ENCODE measurements around the gene SLC6A13.

Gene SLC6A13

DNA sequence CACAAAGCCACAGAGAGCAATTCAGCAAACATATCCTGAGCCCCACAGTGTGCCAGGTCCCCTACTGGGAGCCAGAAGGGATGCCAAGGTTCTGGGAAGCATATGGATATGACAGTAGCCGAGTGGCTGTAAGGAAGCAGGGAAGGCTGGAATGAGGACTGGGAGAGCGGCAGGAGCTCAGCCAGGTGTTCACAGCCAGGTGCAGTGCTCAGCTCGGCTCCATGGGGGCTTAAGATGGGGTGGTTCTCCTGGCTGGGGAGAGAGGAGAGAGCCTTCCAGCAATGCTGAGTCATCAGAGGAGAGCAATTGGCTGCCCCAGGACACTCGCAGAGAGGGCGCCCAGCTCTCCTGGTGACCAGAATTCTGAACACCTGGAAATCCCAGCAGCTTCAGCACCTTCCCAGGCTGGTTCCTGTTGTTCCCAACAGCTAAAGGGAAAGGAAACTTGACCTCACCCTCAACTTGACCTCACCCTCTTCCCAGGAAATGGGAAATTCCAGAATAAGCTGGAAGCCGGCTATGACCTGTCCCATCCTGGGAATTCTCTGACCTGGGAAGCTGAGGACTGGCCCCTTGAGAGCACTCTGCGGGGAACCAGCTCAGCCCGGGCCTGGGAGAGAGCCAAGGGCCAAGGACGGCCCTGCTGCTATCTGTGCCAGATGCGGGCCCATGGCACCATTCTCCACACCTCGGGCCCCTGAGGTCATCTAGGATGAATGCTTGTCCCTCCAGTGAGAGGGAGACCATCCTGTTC is 83.3 kb downstream of the SLC6A13 start:
- no peak for DNase-seq
- Histone ChIP-seq H3K36me3 (replicated peaks) (no peaks in the 10 kb centered on the region), H3K27me3 (replicated peaks) (no peaks in the 10 kb centered on the region), H3K4me3 (ENCODE audit: low read depth, low read length) (no peak overlapping the region), H3K27ac (no peak overlapping the region)
- TF ChIP-seq, protein P1, sequence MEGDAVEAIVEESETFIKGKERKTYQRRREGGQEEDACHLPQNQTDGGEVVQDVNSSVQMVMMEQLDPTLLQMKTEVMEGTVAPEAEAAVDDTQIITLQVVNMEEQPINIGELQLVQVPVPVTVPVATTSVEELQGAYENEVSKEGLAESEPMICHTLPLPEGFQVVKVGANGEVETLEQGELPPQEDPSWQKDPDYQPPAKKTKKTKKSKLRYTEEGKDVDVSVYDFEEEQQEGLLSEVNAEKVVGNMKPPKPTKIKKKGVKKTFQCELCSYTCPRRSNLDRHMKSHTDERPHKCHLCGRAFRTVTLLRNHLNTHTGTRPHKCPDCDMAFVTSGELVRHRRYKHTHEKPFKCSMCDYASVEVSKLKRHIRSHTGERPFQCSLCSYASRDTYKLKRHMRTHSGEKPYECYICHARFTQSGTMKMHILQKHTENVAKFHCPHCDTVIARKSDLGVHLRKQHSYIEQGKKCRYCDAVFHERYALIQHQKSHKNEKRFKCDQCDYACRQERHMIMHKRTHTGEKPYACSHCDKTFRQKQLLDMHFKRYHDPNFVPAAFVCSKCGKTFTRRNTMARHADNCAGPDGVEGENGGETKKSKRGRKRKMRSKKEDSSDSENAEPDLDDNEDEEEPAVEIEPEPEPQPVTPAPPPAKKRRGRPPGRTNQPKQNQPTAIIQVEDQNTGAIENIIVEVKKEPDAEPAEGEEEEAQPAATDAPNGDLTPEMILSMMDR (IDR thresholded peaks at IDR 0.05; ENCODE audit: low read depth, low read length, missing control alignments): no peak
- in situ Hi-C loops (cut with HindIII; ENCODE audit: low pct_ligation_motif_present, low sequenced_read_pairs): no loop called here

DNA sequence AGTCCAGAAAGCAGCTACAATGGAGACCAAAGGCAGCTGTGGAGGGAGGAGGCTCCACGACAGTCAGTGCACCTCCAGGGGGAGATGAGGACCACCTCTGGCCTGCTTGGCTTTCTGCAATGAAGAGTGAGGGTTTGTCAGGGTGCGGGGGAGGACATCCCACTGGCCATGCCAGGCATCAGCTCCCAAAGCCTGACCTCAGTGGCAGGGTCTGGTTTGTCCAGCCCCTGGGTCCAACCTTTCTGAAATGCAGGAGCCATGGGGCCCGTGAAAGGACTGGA is 83.9 kb downstream of the SLC6A13 start:
- H3K36me3 ChIP-seq (replicated peaks): no peaks in the 10 kb centered on the region
- TF ChIP-seq, protein P1 (IDR thresholded peaks at IDR 0.05; ENCODE audit: low read depth, low read length, missing control alignments): no peak
- no peak for DNase-seq
- no peaks in the 10 kb centered on the region for H3K27me3 ChIP-seq (replicated peaks)
- H3K27ac ChIP-seq: no peak overlapping the region
- in situ Hi-C loops (cut with HindIII; ENCODE audit: low pct_ligation_motif_present, low sequenced_read_pairs): no loop called here
- no peak overlapping the region for H3K4me3 ChIP-seq (ENCODE audit: low read depth, low read length)

DNA sequence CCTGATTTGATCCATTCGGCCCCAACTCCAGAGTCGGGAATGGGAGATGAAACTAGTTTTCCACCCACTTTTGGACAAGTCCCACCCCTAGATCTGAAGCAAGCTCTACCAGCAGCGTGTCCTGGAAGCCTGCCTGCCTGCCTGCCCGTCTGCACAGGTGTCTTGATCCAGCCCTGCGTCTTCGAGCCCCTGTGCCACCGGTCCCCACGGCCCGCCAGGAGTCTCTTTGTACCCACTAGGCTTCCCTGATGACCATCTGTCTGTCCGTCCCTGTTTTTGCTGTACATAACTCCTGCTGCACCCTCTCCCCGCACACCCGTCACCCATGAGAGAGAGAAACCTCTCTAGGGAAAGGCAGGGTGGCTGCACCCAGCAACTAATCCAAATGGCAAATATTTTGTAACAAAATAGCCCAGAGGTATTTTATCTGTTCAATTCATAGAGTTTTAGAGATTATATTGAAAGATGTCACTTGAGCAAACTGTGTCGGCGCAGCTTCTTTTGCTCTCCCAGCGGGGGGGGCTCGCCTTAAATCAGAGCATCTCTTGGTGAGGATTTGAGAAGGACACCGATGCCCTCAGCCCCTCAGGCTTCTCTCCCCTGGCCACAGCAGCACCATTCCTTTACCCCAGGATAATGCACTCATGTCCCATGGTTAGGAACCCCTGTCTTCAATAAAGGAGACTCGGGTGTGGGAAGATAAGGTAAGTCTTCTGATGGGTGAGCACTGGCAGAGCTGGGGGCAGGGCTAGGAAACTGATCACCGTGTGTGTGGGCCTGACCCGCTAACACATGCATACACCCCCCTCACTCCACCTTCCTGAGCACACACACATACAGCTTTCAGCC is 84.4 kb downstream of the SLC6A13 start:
- in situ Hi-C loops (cut with HindIII; ENCODE audit: low pct_ligation_motif_present, low sequenced_read_pairs): no loop called here

DNA sequence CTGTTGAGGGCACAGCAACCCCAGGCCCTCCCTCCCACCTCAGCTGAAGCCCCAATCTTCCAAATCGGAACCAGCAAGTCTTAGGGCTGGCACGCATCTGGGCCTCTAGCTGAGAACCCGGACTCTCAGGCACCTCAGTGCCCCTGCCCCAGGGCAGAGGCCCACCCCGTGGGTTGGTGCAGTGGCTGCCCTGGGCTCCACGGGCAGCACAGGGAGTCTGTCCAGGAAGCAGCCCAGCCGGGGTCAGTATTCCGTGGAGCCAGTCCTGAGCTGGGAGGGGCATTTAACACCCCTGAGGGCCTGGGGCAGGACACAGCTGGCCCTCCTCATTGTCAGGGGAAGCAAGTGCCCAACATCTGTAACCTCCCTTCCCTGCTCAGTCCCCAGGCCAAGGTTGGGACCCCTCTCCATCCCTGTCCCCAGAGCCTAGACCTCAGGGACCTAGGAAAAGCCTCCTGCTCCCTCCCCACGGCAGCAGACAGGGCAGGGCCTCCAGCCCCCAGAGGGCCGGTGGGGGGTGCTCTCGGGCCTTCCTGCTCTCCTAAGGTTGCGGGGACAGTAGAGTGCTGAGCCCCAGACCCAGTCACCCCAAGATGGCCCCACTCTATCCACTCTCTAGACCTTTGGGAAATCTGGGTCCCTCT is 85.2 kb downstream of the SLC6A13 start:
- H3K27ac ChIP-seq: no peak overlapping the region

More for the DNA sequence above, 84.4 kb downstream of the SLC6A13 start:
- no peak for DNase-seq
- no peak overlapping the region for H3K27ac ChIP-seq
- TF ChIP-seq, protein P1 (IDR thresholded peaks at IDR 0.05; ENCODE audit: low read depth, low read length, missing control alignments): no peak
- no peaks in the 10 kb centered on the region for H3K27me3 ChIP-seq (replicated peaks)
- H3K36me3 ChIP-seq (replicated peaks): no peaks in the 10 kb centered on the region
- no peak overlapping the region for H3K4me3 ChIP-seq (ENCODE audit: low read depth, low read length)

DNA sequence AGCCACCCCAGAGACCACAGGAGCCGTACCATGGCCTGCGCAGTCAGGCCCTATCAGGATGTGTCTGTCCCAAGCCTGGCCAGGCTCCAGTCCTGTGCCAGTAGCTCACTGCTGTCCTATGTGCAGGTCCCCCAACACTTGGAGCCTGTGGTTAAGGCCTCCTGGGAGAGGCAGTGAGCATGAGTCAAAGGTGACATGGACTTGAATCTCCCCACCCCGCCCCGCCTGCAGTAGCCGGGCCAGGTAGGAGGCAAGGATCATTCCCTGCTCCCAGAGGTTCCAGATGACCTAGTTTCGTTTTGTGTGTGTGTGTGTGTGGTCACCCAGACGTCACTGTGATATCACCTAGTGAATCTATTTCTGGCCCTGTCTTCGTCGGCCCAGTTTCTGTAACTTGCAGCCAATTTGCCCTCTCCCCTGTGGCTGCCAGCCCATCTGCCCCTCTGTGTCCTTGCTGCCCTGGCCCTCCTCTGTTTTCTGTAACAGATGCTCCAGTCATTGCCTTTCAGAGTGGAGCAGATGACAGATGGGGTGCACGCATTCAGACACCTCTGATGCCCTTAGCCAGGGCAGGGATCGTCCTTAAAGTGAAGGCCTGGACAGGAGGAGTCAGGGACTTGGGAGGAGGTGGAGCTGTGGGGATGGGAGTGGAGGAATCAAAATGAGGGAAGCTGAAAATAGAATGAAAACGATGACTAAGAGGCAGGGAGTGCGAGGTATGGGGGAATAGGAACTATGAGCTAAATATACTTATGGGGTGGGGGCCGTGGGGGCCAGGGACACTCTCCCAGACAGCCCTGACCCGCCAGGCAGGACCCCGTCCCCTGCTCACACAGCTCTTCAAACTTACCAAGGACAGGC is 86.1 kb downstream of the SLC6A13 start:
- TF ChIP-seq, protein P1 (IDR thresholded peaks at IDR 0.05; ENCODE audit: low read depth, low read length, missing control alignments): no peak
- Histone ChIP-seq H3K36me3 (replicated peaks) (no peaks in the 10 kb centered on the region), H3K27ac (peak overlapping the region; percentile 18), H3K27me3 (replicated peaks) (no peaks in the 10 kb centered on the region), H3K4me3 (ENCODE audit: low read depth, low read length) (no peak overlapping the region)
- DNase-seq: peak; percentile 39
- in situ Hi-C loops (cut with HindIII; ENCODE audit: low pct_ligation_motif_present, low sequenced_read_pairs): no loop called here

More for the DNA sequence above, 85.2 kb downstream of the SLC6A13 start:
- Histone ChIP-seq H3K36me3 (replicated peaks) (no peaks in the 10 kb centered on the region), H3K27me3 (replicated peaks) (no peaks in the 10 kb centered on the region), H3K4me3 (ENCODE audit: low read depth, low read length) (no peak overlapping the region)
- no peak for DNase-seq
- TF ChIP-seq, protein P1 (IDR thresholded peaks at IDR 0.05; ENCODE audit: low read depth, low read length, missing control alignments): no peak
- in situ Hi-C loops (cut with HindIII; ENCODE audit: low pct_ligation_motif_present, low sequenced_read_pairs): no loop called here

All from brain microvascular endothelial cell (primary cell).